ELR (cell line): Measurements from ENCODE around the gene UPK3B.
"Not testable (repeated sequence)": the region's sequence is repeated elsewhere in the genome, so short reads cannot be mapped to it uniquely, and the experiment has no call there.

ENCODE experiments used
- DNase-seq: peaks from one replicate; pipeline ENCODE4 v3.0.0-alpha.2; 2015; ENCODE audit warnings: low read depth

Gene UPK3B

GRCh38 chr7:76509931-76510877, at the start of gene UPK3B:
UPK3B (plus strand) TSS chr7:76510552; CDS start chr7:76510653, 101 bp downstream.
- DNase-seq = no peak

GRCh38 chr7:76460767-76461166, 49.6 kb upstream of the UPK3B start:
- not testable (repeated sequence) for DNase-seq

- DNase-seq = not testable (repeated sequence)
Observed at GRCh38 chr7:76461464-76462101, 48.8 kb upstream of the UPK3B start, which contains the start of gene DTX2. DTX2 (plus strand) TSS chr7:76461709; CDS start chr7:76480510, 18,801 bp downstream.

GRCh38 chr7:76462271-76462882, 48.0 kb upstream of the UPK3B start:
- DNase-seq = not testable (repeated sequence)

- DNase-seq = not testable (repeated sequence)
Observed at GRCh38 chr7:76464959-76465358, 45.4 kb upstream of the UPK3B start.

- DNase-seq = not testable (repeated sequence)
Observed at GRCh38 chr7:76465950-76466349, 44.4 kb upstream of the UPK3B start.

GRCh38 chr7:76467743-76468404, 42.5 kb upstream of the UPK3B start:
- DNase-seq = not testable (repeated sequence)

- DNase-seq = not testable (repeated sequence)
Observed at GRCh38 chr7:76471556-76472221, 38.7 kb upstream of the UPK3B start.

- DNase-seq = not testable (repeated sequence)
Observed at GRCh38 chr7:76473097-76473496, 37.3 kb upstream of the UPK3B start.

- DNase-seq = not testable (repeated sequence)
Observed at GRCh38 chr7:76476280-76476679, 34.1 kb upstream of the UPK3B start.

- not testable (repeated sequence) for DNase-seq
Observed at GRCh38 chr7:76476742-76477474, 33.4 kb upstream of the UPK3B start.

GRCh38 chr7:76479628-76480027, 30.7 kb upstream of the UPK3B start:
- DNase-seq = not testable (repeated sequence)

GRCh38 chr7:76480403-76481253, 29.7 kb upstream of the UPK3B start:
- DNase-seq = not testable (repeated sequence)

GRCh38 chr7:76482660-76483059, 27.7 kb upstream of the UPK3B start:
- not testable (repeated sequence) for DNase-seq

GRCh38 chr7:76483081-76483480, 27.3 kb upstream of the UPK3B start:
- DNase-seq = not testable (repeated sequence)

- not testable (repeated sequence) for DNase-seq
Observed at GRCh38 chr7:76484456-76484855, 25.9 kb upstream of the UPK3B start.

- DNase-seq = not testable (repeated sequence)
Observed at GRCh38 chr7:76485822-76486610, 24.3 kb upstream of the UPK3B start.

GRCh38 chr7:76486618-76487017, 23.7 kb upstream of the UPK3B start:
- DNase-seq = not testable (repeated sequence)

GRCh38 chr7:76487969-76488368, 22.4 kb upstream of the UPK3B start:
- not testable (repeated sequence) for DNase-seq
